Vagina (tissue), 2 donors: ENCODE measurements around the gene NOP16.

ENCODE experiments used
- POLR2A ChIP-seq, 2 donors: fragments of 450-650 bp; IDR thresholded peaks; one replicate each; pipeline ENCODE4 v1.6.1; 2017; ENCODE audit warnings: antibody characterized with exemption in 2 of 2, mild to moderate bottlenecking in 2 of 2, moderate library complexity in 2 of 2
- POLR2AphosphoS5 ChIP-seq, 2 donors: sonication (generic); formaldehyde crosslinking; IDR thresholded peaks; one replicate each; pipeline ENCODE4 v1.9.0; 2017; ENCODE audit warnings: antibody characterized with exemption in 2 of 2, mild to moderate bottlenecking in 2 of 2, low read depth in 1 of 2; ENCODE audit not compliant: insufficient read depth in 1 of 2
- TF ChIP-seq, protein P1 (sequence below), 3 experiments: fragments of 450-650 bp in 2 of 3; fragments of 200-600 bp in 1 of 3; sonication (generic) in 1 of 3; IDR thresholded peaks; one replicate each; pipeline ENCODE4 v1.5.1; 2017 to 2019; ENCODE audit warnings: antibody characterized with exemption in 3 of 3, mild to moderate bottlenecking in 2 of 3, moderate library complexity in 2 of 3

DNA sequence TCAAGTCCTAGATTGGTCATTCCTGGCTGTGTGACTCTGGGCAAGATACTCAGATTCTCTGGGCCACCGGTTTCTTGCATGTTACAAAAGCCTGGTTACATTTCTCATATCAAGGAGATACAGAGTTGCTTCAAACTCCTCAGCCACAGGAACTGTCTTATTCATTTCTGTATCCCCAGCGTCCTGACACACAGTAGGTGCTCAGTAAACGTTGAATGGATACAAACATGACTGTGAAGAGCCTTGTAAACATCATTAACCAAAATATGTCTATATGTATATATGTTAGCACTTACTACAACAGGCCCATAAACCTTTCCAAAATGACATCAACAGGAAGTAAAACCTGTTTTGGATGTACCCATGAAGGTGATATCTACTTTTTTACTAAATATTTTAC lies 26.3 kb upstream of the NOP16 start:
- TF ChIP-seq, protein P1, sequence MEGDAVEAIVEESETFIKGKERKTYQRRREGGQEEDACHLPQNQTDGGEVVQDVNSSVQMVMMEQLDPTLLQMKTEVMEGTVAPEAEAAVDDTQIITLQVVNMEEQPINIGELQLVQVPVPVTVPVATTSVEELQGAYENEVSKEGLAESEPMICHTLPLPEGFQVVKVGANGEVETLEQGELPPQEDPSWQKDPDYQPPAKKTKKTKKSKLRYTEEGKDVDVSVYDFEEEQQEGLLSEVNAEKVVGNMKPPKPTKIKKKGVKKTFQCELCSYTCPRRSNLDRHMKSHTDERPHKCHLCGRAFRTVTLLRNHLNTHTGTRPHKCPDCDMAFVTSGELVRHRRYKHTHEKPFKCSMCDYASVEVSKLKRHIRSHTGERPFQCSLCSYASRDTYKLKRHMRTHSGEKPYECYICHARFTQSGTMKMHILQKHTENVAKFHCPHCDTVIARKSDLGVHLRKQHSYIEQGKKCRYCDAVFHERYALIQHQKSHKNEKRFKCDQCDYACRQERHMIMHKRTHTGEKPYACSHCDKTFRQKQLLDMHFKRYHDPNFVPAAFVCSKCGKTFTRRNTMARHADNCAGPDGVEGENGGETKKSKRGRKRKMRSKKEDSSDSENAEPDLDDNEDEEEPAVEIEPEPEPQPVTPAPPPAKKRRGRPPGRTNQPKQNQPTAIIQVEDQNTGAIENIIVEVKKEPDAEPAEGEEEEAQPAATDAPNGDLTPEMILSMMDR (IDR thresholded peaks at IDR 0.05): no peak
- TF ChIP-seq POLR2A (IDR thresholded peaks at IDR 0.05): no peak
- no peak for TF ChIP-seq POLR2AphosphoS5 (IDR thresholded peaks at IDR 0.05; ENCODE audit: insufficient read depth in 1 of 2, low read depth in 1 of 2)
